ENCODE data around the gene CDK4. TPM values are rescaled to one million over a fixed set of nuclear protein-coding genes. Genes with fewer than 3 reads are reported as not detected.

CDK4 gene
- total and polyA plus RNA-seq, 2 of the 13 experiments (the other 11 are each of a cell fraction or from before 2014, with no cell fraction given), result 191 to 209 TPM

DNA sequence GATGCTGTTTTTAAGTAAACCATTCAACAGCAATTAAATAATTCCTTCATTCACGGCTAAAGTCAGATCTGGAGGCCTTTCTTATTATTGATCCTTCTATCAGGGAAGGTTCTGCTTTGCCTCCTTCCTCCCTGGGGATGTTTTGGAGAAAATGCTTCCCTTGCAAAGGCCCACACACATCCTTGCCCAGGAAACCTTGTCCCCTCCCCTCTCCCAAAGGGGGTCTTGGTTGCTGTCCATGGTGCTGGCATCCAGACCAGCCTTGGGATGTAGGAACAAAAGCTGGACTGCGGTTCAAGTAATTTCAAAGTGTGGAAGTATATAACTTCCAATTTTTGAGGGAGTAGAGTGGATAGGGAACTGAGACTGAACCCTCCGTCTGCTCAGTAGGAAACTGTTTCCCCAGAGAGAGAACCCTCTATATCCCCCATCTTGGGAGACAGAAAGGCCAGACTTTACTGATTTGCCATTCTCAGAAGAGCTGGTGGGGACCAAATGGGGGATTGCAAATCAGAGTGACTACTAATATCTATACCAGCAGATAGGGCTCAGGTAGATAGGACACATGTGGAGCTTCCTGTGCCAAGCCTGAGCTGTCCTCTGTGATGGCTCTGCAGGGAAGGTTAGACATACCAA is 8.4 kb upstream of the CDK4 start (continued):
- TF ChIP-seq, protein P1, sequence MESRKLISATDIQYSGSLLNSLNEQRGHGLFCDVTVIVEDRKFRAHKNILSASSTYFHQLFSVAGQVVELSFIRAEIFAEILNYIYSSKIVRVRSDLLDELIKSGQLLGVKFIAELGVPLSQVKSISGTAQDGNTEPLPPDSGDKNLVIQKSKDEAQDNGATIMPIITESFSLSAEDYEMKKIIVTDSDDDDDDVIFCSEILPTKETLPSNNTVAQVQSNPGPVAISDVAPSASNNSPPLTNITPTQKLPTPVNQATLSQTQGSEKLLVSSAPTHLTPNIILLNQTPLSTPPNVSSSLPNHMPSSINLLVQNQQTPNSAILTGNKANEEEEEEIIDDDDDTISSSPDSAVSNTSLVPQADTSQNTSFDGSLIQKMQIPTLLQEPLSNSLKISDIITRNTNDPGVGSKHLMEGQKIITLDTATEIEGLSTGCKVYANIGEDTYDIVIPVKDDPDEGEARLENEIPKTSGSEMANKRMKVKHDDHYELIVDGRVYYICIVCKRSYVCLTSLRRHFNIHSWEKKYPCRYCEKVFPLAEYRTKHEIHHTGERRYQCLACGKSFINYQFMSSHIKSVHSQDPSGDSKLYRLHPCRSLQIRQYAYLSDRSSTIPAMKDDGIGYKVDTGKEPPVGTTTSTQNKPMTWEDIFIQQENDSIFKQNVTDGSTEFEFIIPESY (CRISPR knock-in tag; IDR thresholded peaks at IDR 0.05), result no peak
- TF ChIP-seq SALL1 (CRISPR knock-in tag; IDR thresholded peaks at IDR 0.05) (0 out of 2 replicates have a peak, but pooled peaks have one; percentile 15), GATAD1 (CRISPR knock-in tag; IDR thresholded peaks at IDR 0.05) (no peak), IRF2 (CRISPR knock-in tag; IDR thresholded peaks at IDR 0.05) (0 out of 2 replicates have a peak, but pooled peaks have one; percentile 16), ZNF12 (CRISPR knock-in tag; IDR thresholded peaks at IDR 0.05) (no peak), NCOA1 (CRISPR knock-in tag; IDR thresholded peaks at IDR 0.05) (no peak), CREM (IDR thresholded peaks at IDR 0.05) (no peak), CREM (CRISPR knock-in tag; IDR thresholded peaks at IDR 0.05) (no peak), GABPA (IDR thresholded peaks at IDR 0.05; ENCODE audit: low read depth, low read length) (no peak), GABPA (CRISPR knock-in tag; IDR thresholded peaks at IDR 0.05; ENCODE audit: low read depth) (no peak), RAD21 (CRISPR knock-in tag; IDR thresholded peaks at IDR 0.05) (no peak), ZNF333 (CRISPR knock-in tag; IDR thresholded peaks at IDR 0.05; ENCODE audit: borderline replicate concordance) (no peak)
- TF ChIP-seq, protein P2, sequence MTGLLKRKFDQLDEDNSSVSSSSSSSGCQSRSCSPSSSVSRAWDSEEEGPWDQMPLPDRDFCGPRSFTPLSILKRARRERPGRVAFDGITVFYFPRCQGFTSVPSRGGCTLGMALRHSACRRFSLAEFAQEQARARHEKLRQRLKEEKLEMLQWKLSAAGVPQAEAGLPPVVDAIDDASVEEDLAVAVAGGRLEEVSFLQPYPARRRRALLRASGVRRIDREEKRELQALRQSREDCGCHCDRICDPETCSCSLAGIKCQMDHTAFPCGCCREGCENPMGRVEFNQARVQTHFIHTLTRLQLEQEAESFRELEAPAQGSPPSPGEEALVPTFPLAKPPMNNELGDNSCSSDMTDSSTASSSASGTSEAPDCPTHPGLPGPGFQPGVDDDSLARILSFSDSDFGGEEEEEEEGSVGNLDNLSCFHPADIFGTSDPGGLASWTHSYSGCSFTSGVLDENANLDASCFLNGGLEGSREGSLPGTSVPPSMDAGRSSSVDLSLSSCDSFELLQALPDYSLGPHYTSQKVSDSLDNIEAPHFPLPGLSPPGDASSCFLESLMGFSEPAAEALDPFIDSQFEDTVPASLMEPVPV (CRISPR knock-in tag; IDR thresholded peaks at IDR 0.05), result no peak
- TF ChIP-seq, protein P3, sequence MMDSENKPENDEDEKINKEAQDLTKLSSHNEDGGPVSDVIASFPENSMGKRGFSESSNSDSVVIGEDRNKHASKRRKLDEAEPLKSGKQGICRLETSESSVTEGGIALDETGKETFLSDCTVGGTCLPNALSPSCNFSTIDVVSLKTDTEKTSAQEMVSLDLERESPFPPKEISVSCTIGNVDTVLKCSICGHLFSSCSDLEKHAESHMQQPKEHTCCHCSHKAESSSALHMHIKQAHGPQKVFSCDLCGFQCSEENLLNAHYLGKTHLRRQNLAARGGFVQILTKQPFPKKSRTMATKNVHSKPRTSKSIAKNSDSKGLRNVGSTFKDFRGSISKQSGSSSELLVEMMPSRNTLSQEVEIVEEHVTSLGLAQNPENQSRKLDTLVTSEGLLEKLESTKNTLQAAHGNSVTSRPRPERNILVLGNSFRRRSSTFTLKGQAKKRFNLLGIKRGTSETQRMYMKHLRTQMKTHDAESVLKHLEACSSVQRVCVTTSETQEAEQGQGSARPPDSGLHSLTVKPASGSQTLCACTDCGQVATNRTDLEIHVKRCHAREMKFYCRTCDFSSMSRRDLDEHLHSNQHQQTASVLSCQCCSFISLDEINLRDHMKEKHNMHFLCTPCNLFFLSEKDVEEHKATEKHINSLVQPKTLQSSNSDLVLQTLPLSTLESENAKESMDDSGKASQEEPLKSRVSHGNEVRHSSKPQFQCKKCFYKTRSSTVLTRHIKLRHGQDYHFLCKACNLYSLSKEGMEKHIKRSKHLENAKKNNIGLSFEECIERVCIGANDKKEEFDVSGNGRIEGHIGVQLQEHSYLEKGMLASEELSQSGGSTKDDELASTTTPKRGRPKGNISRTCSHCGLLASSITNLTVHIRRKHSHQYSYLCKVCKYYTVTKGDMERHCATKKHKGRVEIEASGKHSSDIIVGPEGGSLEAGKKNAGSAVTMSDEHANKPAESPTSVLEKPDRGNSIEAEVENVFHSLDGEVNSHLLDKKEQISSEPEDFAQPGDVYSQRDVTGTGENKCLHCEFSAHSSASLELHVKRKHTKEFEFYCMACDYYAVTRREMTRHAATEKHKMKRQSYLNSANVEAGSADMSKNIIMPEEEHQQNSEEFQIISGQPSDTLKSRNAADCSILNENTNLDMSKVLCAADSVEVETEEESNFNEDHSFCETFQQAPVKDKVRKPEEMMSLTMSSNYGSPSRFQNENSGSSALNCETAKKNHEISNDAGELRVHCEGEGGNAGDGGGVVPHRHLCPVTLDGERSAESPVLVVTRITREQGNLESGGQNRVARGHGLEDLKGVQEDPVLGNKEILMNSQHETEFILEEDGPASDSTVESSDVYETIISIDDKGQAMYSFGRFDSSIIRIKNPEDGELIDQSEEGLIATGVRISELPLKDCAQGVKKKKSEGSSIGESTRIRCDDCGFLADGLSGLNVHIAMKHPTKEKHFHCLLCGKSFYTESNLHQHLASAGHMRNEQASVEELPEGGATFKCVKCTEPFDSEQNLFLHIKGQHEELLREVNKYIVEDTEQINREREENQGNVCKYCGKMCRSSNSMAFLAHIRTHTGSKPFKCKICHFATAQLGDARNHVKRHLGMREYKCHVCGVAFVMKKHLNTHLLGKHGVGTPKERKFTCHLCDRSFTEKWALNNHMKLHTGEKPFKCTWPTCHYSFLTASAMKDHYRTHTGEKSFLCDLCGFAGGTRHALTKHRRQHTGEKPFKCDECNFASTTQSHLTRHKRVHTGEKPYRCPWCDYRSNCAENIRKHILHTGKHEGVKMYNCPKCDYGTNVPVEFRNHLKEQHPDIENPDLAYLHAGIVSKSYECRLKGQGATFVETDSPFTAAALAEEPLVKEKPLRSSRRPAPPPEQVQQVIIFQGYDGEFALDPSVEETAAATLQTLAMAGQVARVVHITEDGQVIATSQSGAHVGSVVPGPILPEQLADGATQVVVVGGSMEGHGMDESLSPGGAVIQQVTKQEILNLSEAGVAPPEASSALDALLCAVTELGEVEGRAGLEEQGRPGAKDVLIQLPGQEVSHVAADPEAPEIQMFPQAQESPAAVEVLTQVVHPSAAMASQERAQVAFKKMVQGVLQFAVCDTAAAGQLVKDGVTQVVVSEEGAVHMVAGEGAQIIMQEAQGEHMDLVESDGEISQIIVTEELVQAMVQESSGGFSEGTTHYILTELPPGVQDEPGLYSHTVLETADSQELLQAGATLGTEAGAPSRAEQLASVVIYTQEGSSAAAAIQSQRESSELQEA (CRISPR knock-in tag; IDR thresholded peaks at IDR 0.05; ENCODE audit: not compliant biosample characterization), result no peak
- TF ChIP-seq, protein P4, sequence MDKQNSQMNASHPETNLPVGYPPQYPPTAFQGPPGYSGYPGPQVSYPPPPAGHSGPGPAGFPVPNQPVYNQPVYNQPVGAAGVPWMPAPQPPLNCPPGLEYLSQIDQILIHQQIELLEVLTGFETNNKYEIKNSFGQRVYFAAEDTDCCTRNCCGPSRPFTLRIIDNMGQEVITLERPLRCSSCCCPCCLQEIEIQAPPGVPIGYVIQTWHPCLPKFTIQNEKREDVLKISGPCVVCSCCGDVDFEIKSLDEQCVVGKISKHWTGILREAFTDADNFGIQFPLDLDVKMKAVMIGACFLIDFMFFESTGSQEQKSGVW (CRISPR knock-in tag; IDR thresholded peaks at IDR 0.05; ENCODE audit: borderline replicate concordance), result no peak
- TF ChIP-seq, protein P5, sequence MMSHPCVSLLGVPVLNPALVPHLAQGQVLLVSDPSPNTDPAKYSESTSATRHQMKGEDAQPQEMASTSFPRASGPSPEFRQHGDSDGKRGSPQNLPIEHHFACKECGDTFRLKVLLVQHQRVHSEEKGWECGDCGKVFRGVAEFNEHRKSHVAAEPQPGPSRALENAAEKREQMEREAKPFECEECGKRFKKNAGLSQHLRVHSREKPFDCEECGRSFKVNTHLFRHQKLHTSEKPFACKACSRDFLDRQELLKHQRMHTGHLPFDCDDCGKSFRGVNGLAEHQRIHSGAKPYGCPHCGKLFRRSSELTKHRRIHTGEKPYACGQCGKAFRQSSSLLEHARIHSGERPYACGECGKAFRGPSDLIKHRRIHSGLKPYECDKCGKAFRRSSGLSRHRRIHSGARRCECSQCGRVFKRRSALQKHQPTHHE (CRISPR knock-in tag; IDR thresholded peaks at IDR 0.05; ENCODE audit: borderline replicate concordance), result no peak
